ENCODE results near the gene TPST2. TPM values are rescaled to one million over a fixed set of nuclear protein-coding genes. Genes with fewer than 3 reads are reported as not detected.

TPST2 gene
- polyA plus RNA-seq, 2 of the 4 experiments (the other 2 are of a cell fraction) = 10.3 to 10.5 TPM

GRCh38 chr22:26527167-26527566, 62.8 kb downstream of the TPST2 start:
- 82% methylated on average over 3 of the region's 3 CpGs for WGBS (ENCODE audit: missing lambda C conversion rate)
- H3K27ac ChIP-seq = no peak overlapping the region
- ATAC-seq = no peak
- FAIRE-seq = no peak
- TF ChIP-seq ZSCAN20 (CRISPR knock-in tag; IDR thresholded peaks at IDR 0.05) (no peak), POLR2AphosphoS2 (conservative IDR thresholded peaks at IDR 0.05; ENCODE audit: low read length) (no peak), RFX5 (IDR thresholded peaks at IDR 0.05) (no peak), TP53 (CRISPR knock-in tag; IDR thresholded peaks at IDR 0.05) (no peak), BCL3 (IDR thresholded peaks at IDR 0.05) (no peak), RAD21 (conservative IDR thresholded peaks at IDR 0.05 in 1 of 2, IDR thresholded peaks at IDR 0.05 in 1 of 2) (no peak), NFE2L2 (conservative IDR thresholded peaks at IDR 0.05; ENCODE audit: low read length) (no peak), CEBPB (IDR thresholded peaks at IDR 0.05) (no peak), RARB (CRISPR knock-in tag; IDR thresholded peaks at IDR 0.05) (no peak)
- TF ChIP-seq, protein P1, sequence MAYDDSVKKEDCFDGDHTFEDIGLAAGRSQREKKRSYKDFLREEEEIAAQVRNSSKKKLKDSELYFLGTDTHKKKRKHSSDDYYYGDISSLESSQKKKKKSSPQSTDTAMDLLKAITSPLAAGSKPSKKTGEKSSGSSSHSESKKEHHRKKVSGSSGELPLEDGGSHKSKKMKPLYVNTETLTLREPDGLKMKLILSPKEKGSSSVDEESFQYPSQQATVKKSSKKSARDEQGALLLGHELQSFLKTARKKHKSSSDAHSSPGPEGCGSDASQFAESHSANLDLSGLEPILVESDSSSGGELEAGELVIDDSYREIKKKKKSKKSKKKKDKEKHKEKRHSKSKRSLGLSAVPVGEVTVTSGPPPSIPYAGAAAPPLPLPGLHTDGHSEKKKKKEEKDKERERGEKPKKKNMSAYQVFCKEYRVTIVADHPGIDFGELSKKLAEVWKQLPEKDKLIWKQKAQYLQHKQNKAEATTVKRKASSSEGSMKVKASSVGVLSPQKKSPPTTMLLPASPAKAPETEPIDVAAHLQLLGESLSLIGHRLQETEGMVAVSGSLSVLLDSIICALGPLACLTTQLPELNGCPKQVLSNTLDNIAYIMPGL (CRISPR knock-in tag; IDR thresholded peaks at IDR 0.05; ENCODE audit: borderline replicate concordance) = no peak
- DNase-seq (ENCODE audit: low read depth in 1 of 2, low spot score in 1 of 2) = no peak
- H3K4me1 ChIP-seq = peaks cover 14% of the 10 kb centered on the region
- H3K4me3 ChIP-seq = no peak overlapping the region
- no peaks in the 10 kb centered on the region for H3K9me3 ChIP-seq
- POLR2A ChIA-PET = no interaction called here
- CTCF ChIA-PET = no interaction called here
- no peak overlapping the region for H3K4me2 ChIP-seq

DNA sequence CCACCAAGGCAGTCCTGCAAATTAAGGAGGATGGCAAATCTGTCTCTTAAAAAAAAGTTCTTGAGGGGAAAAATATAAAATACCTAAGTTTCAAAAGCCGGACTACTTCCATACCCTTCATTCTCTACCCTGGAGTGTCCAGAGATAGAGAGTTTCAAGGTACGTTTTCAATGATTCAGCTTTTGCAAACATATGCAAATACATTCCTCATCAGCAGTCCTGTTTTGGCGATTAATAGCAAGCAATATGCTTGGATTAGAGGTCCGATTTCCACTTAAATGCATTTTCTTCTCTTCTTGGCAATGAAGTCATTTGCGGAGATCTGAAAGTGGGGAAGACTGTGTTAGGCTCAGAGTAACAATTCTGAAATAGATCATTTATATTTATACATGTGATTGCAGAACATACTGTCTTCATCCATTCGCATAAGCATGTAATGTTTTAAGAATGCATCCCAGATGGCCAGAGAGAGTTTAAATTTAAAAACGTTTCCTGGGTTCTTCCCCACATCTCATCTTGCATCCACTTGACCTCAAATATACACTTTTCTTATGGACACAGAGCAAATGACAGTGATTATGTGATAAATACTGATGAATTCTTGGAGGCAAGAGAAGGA, 63.9 kb downstream of the TPST2 start:
- no peak overlapping the region for H3K4me2 ChIP-seq
- H3K9me3 ChIP-seq = no peaks in the 10 kb centered on the region
- ATAC-seq = no peak
- H3K27ac ChIP-seq = no peak overlapping the region
- H3K4me3 ChIP-seq = no peak overlapping the region
- no peak for DNase-seq (ENCODE audit: low read depth in 1 of 2, low spot score in 1 of 2)
- ChIA-PET CTCF (no interaction called here), POLR2A (no interaction called here)
- TF ChIP-seq ZNF302 (CRISPR knock-in tag; IDR thresholded peaks at IDR 0.05) (no peak), GATA3 (IDR thresholded peaks at IDR 0.05; ENCODE audit: borderline replicate concordance) (no peak), BHLHE40 (IDR thresholded peaks at IDR 0.05; ENCODE audit: low read depth, low read length) (no peak), ATOH8 (CRISPR knock-in tag; IDR thresholded peaks at IDR 0.05; ENCODE audit: low read depth) (no peak), MYC (IDR thresholded peaks at IDR 0.05; ENCODE audit: borderline replicate concordance, low read length) (no peak), NFE2L2 (conservative IDR thresholded peaks at IDR 0.05; ENCODE audit: low read length) (no peak), ZSCAN20 (CRISPR knock-in tag; IDR thresholded peaks at IDR 0.05) (no peak), CHD2 (IDR thresholded peaks at IDR 0.05; ENCODE audit: low read length, partially characterized antibody) (no peak), JUN (IDR thresholded peaks at IDR 0.05) (no peak)
- TF ChIP-seq, protein P2, sequence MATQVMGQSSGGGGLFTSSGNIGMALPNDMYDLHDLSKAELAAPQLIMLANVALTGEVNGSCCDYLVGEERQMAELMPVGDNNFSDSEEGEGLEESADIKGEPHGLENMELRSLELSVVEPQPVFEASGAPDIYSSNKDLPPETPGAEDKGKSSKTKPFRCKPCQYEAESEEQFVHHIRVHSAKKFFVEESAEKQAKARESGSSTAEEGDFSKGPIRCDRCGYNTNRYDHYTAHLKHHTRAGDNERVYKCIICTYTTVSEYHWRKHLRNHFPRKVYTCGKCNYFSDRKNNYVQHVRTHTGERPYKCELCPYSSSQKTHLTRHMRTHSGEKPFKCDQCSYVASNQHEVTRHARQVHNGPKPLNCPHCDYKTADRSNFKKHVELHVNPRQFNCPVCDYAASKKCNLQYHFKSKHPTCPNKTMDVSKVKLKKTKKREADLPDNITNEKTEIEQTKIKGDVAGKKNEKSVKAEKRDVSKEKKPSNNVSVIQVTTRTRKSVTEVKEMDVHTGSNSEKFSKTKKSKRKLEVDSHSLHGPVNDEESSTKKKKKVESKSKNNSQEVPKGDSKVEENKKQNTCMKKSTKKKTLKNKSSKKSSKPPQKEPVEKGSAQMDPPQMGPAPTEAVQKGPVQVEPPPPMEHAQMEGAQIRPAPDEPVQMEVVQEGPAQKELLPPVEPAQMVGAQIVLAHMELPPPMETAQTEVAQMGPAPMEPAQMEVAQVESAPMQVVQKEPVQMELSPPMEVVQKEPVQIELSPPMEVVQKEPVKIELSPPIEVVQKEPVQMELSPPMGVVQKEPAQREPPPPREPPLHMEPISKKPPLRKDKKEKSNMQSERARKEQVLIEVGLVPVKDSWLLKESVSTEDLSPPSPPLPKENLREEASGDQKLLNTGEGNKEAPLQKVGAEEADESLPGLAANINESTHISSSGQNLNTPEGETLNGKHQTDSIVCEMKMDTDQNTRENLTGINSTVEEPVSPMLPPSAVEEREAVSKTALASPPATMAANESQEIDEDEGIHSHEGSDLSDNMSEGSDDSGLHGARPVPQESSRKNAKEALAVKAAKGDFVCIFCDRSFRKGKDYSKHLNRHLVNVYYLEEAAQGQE (IDR thresholded peaks at IDR 0.05) = no peak
- 78% methylated on average over 7 of the region's 7 CpGs for WGBS (ENCODE audit: missing lambda C conversion rate)
- FAIRE-seq = no peak
- peaks cover 14% of the 10 kb centered on the region for H3K4me1 ChIP-seq
